Progenitor cell of endocrine pancreas (in vitro differentiated cells): ENCODE measurements around the gene LAMA1. TPM values are rescaled to one million over a fixed set of nuclear protein-coding genes. Genes with fewer than 3 reads are reported as not detected.

ENCODE experiments used
- DNase-seq: peaks from one replicate; pipeline ENCODE4 v3.0.0; 2021; ENCODE audit warnings: low spot score; ENCODE audit not compliant: unreplicated experiment
- H3K27ac Mint-ChIP-seq: 2 replicates; pipeline ENCODE4 v1.8.0; 2021; ENCODE audit warnings: mild to moderate bottlenecking, moderate library complexity, mixed read lengths
- H3K27me3 Mint-ChIP-seq: 2 replicates; pipeline ENCODE4 v1.8.0; 2021; ENCODE audit warnings: mixed read lengths
- H3K36me3 Mint-ChIP-seq: 2 replicates; pipeline ENCODE4 v1.8.0; 2022; ENCODE audit warnings: mixed read lengths; ENCODE audit not compliant: insufficient read depth
- H3K4me1 Mint-ChIP-seq: 2 replicates; pipeline ENCODE4 v1.8.0; 2021; ENCODE audit warnings: low read depth, mixed read lengths
- H3K4me3 Mint-ChIP-seq: 2 replicates; pipeline ENCODE4 v1.8.0; 2021; ENCODE audit warnings: low read depth, mild to moderate bottlenecking, moderate library complexity, mixed read lengths
- H3K9me3 Mint-ChIP-seq: 2 replicates; pipeline ENCODE4 v1.8.0; 2021; ENCODE audit warnings: low read depth, mixed read lengths
- CTCF ChIP-seq: fragments of 200-600 bp; sonication (generic); IDR thresholded peaks from one replicate; pipeline ENCODE4 v1.5.0; 2021; ENCODE audit warnings: antibody characterized with exemption, mild to moderate bottlenecking; ENCODE audit not compliant: unreplicated experiment
- total RNA-seq: library from RNA; stranded (reverse); gene quantifications from 2 replicates; pipeline ENCODE4 v1.2.1, GENCODE V29; 2021

The LAMA1 gene
- total RNA-seq, 1 donor from 2014 or later, result 257 TPM

GRCh38 chr18:6948281-6949055 lies 169.1 kb downstream of the LAMA1 start:
- H3K36me3 Mint-ChIP-seq, result peaks cover 62% of the 10 kb centered on the region
- no peaks in the 10 kb centered on the region for H3K27me3 Mint-ChIP-seq
- H3K4me3 Mint-ChIP-seq, result no peak overlapping the region
- DNase-seq, result no peak
- peaks cover 20% of the 10 kb centered on the region for H3K4me1 Mint-ChIP-seq
- peak overlapping the region; percentile 42 for H3K27ac Mint-ChIP-seq
- no peak for TF ChIP-seq CTCF
- H3K9me3 Mint-ChIP-seq, result no peaks in the 10 kb centered on the region

- H3K27ac Mint-ChIP-seq, result peak overlapping the region; percentile 63
- no peak overlapping the region for H3K4me3 Mint-ChIP-seq
- no peaks in the 10 kb centered on the region for H3K27me3 Mint-ChIP-seq
- no peak for DNase-seq
- TF ChIP-seq CTCF, result no peak
- no peaks in the 10 kb centered on the region for H3K9me3 Mint-ChIP-seq
- H3K36me3 Mint-ChIP-seq, result peaks cover 67% of the 10 kb centered on the region
- peaks cover 24% of the 10 kb centered on the region for H3K4me1 Mint-ChIP-seq
Measured at GRCh38 chr18:6947338-6948030, 170.1 kb downstream of the LAMA1 start.

DNA sequence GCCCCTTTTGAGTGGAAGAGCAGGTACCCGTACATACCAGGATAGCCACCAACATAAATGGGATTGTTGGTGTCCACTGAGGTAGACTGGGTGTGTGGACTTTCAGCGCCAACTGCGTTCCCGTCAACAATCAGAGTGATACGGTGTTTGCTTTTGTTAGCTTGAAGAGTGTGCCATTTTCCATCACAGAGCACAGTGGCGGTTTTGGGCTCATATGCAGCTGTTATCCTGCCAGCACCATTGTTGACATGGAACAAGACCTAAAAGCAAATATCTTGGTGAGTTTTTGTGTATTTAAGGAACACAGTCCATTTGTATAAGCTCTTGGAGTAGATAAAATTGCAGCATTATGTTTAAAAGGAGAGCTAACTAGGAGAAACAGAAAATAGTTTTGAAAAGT lies 174.5 kb downstream of the LAMA1 start:
- Mint-ChIP-seq H3K4me1 (peaks cover 4% of the 10 kb centered on the region), H3K27ac (peak overlapping the region; percentile 20), H3K4me3 (no peak overlapping the region), H3K36me3 (peaks cover 55% of the 10 kb centered on the region), H3K27me3 (no peaks in the 10 kb centered on the region), H3K9me3 (no peaks in the 10 kb centered on the region)
- no peak for TF ChIP-seq CTCF
- DNase-seq, result no peak

DNA sequence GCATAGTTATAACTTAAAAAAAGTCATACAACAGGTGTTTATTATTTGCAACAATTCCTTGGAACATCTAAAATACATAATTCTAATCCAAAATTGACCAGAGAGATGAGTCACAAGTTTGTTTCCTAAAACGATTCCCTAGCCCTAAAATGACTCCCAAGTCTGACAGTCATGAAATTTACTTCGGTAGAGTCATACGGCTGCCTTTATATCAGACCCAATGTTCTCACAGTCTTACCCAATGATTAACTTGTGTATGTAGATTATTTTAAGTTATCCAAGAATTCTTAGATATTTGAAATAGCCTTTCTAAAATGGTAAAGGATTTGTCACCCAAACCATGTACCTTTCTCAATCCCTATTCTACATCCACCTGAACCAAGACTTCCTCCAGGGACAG lies 174.9 kb downstream of the LAMA1 start:
- Mint-ChIP-seq H3K4me3 (no peak overlapping the region), H3K9me3 (no peaks in the 10 kb centered on the region), H3K36me3 (peaks cover 57% of the 10 kb centered on the region), H3K4me1 (peaks cover 4% of the 10 kb centered on the region), H3K27me3 (no peaks in the 10 kb centered on the region), H3K27ac (peak overlapping the region; percentile 20)
- no peak for TF ChIP-seq CTCF
- no peak for DNase-seq

GRCh38 chr18:6941996-6942395 lies 175.6 kb downstream of the LAMA1 start:
- Mint-ChIP-seq H3K36me3 (peaks cover 54% of the 10 kb centered on the region), H3K4me3 (no peak overlapping the region), H3K4me1 (peaks cover 4% of the 10 kb centered on the region), H3K27me3 (no peaks in the 10 kb centered on the region), H3K27ac (no peak overlapping the region), H3K9me3 (no peaks in the 10 kb centered on the region)
- no peak for DNase-seq
- no peak for TF ChIP-seq CTCF
